WERI-Rb-1 (cell line): Measurements from ENCODE around the gene CDK6.

ENCODE experiments used
- DNase-seq: peaks from one replicate; pipeline ENCODE4 v3.0.0-alpha.2; 2020
- H3K27ac ChIP-seq: fragments of 250-450 bp; sonication (Bioruptor Pico); 2 replicates; pipeline ENCODE4 v1.5.1; 2020; ENCODE audit warnings: mild to moderate bottlenecking, moderate library complexity
- H3K27me3 ChIP-seq: fragments of 250-450 bp; sonication (Bioruptor Pico); 2 replicates; pipeline ENCODE4 v1.5.1; 2021; ENCODE audit warnings: mild to moderate bottlenecking, low read depth, moderate library complexity; ENCODE audit not compliant: insufficient read depth, severe bottlenecking
- H3K36me3 ChIP-seq: fragments of 250-450 bp; sonication (Bioruptor Pico); 2 replicates; pipeline ENCODE4 v1.5.1; 2020; ENCODE audit warnings: mild to moderate bottlenecking, moderate library complexity
- H3K4me3 ChIP-seq: 2 replicates; pipeline ENCODE4 v1.5.1; 2011; ENCODE audit warnings: low read depth, mild to moderate bottlenecking, control low read depth, low read length
- H3K9me3 ChIP-seq: fragments of 250-450 bp; sonication (Bioruptor Pico); 2 replicates; pipeline ENCODE4 v1.5.1; 2021; ENCODE audit warnings: mild to moderate bottlenecking, moderate library complexity; ENCODE audit not compliant: severe bottlenecking
- CTCF ChIP-seq: IDR thresholded peaks from 2 replicates; pipeline ENCODE4 v1.5.1; 2011; ENCODE audit warnings: low read depth, mild to moderate bottlenecking, control low read depth, inconsistent platforms, low read length

CDK6 gene

GRCh38 chr7:92567460-92567859 lies 268.9 kb downstream of the CDK6 start:
- no peak for DNase-seq
- H3K27ac ChIP-seq, result no peak overlapping the region
- TF ChIP-seq CTCF, result no peak
- no peaks in the 10 kb centered on the region for H3K9me3 ChIP-seq
- peaks cover 62% of the 10 kb centered on the region for H3K36me3 ChIP-seq
- no peaks in the 10 kb centered on the region for H3K27me3 ChIP-seq
- H3K4me3 ChIP-seq, result no peak overlapping the region

- no peak for TF ChIP-seq CTCF
- H3K9me3 ChIP-seq, result no peaks in the 10 kb centered on the region
- no peaks in the 10 kb centered on the region for H3K27me3 ChIP-seq
- H3K36me3 ChIP-seq, result peaks cover 46% of the 10 kb centered on the region
- H3K4me3 ChIP-seq, result no peak overlapping the region
- no peak overlapping the region for H3K27ac ChIP-seq
- no peak for DNase-seq
Observed at GRCh38 chr7:92563345-92563744, 273.0 kb downstream of the CDK6 start.

DNA sequence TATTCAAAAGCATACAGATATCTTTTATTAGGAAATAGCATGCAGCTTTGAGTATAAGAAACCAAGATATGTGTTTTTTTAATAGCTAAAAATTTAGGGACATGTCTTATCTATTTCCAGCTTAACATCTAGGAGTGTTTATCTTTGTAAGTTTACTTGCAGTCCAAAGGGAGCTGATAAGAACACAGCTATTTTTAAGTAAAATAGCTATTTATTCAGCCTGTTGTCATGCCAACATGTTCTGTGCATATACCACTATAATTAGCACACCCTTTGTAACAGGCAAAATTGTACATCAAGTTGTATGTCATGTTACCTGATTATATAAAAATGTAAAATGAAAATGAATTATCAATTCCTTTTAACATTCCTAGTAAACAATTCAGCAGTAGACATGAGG lies 275.8 kb downstream of the CDK6 start:
- DNase-seq, result no peak
- Histone ChIP-seq H3K27me3 (no peaks in the 10 kb centered on the region), H3K9me3 (no peaks in the 10 kb centered on the region), H3K36me3 (peaks cover 25% of the 10 kb centered on the region), H3K27ac (no peak overlapping the region), H3K4me3 (no peak overlapping the region)
- no peak for TF ChIP-seq CTCF

DNA sequence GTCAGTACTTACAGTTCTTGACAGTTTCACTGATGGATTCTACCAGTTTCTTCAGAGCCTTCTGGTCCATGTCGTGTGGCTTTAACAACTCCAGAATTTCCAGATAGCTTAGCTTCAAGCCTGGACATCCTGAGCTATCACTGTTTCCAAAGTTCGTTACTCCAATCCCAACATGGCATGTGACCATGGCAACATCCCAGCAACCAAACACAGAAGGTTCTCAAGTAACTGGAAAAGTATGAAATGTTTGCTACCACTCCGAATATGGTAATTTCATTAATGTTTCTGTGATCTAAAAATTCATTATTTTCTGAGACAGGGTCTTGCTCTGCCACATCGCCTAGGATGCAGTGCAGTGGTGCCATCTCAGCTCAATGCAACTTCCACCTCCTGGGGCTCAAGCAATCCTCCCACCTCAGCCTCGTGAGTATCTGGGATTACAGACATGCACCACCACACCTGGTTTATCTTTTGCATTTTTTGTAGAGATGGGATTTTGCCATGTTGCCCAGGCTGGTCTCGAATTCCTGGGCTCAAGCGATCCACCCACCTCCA lies 278.5 kb downstream of the CDK6 start:
- no peak for DNase-seq
- H3K9me3 ChIP-seq, result no peaks in the 10 kb centered on the region
- H3K4me3 ChIP-seq, result no peak overlapping the region
- H3K36me3 ChIP-seq, result peaks cover 18% of the 10 kb centered on the region
- TF ChIP-seq CTCF, result no peak
- no peaks in the 10 kb centered on the region for H3K27me3 ChIP-seq
- no peak overlapping the region for H3K27ac ChIP-seq

- H3K27ac ChIP-seq, result no peak overlapping the region
- no peak overlapping the region for H3K4me3 ChIP-seq
- H3K36me3 ChIP-seq, result peaks cover 14% of the 10 kb centered on the region
- H3K27me3 ChIP-seq, result no peaks in the 10 kb centered on the region
- H3K9me3 ChIP-seq, result no peaks in the 10 kb centered on the region
- no peak for TF ChIP-seq CTCF
- no peak for DNase-seq
Observed at GRCh38 chr7:92557249-92557648, 279.1 kb downstream of the CDK6 start.
